Measurements from ENCODE around the gene NAALADL2. TPM values are rescaled to one million over a fixed set of nuclear protein-coding genes. Genes with fewer than 3 reads are reported as not detected.

The NAALADL2 gene
- total RNA-seq, 2 donors from 2014 or later, result 8.5 to 24.3 TPM

DNA sequence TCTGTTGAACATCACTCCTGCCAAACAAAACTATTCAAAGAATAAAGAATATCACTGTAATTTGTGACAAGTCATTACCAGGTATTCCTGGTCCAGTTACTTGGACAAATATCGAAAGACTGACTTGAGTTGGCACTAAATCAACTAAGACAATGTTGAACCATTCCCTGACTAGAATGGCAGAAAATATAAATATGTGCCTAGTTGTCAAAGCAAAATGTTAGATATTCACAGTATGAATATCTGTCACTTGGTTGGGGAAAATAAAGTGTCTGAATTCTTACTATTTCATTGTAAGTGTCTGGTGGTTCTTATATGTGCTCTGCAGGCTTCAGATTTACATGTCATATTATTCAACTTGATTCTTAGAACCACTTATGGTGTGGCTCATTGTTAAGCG, 470.2 kb downstream of the NAALADL2 start:
- Histone ChIP-seq H3K27me3 (no peaks in the 10 kb centered on the region), H3K27ac (no peak overlapping the region), H3K4me1 (no peaks in the 10 kb centered on the region), H3K36me3 (no peaks in the 10 kb centered on the region), H3K9ac (ENCODE audit: low read depth in 2 of 2, low read length in 2 of 2) (no peak overlapping the region), H3K4me3 (no peak overlapping the region), H3K9me3 (no peaks in the 10 kb centered on the region)
- intact Hi-C loops (cut with DNase I), result no loop called here
- TF ChIP-seq, protein P1, sequence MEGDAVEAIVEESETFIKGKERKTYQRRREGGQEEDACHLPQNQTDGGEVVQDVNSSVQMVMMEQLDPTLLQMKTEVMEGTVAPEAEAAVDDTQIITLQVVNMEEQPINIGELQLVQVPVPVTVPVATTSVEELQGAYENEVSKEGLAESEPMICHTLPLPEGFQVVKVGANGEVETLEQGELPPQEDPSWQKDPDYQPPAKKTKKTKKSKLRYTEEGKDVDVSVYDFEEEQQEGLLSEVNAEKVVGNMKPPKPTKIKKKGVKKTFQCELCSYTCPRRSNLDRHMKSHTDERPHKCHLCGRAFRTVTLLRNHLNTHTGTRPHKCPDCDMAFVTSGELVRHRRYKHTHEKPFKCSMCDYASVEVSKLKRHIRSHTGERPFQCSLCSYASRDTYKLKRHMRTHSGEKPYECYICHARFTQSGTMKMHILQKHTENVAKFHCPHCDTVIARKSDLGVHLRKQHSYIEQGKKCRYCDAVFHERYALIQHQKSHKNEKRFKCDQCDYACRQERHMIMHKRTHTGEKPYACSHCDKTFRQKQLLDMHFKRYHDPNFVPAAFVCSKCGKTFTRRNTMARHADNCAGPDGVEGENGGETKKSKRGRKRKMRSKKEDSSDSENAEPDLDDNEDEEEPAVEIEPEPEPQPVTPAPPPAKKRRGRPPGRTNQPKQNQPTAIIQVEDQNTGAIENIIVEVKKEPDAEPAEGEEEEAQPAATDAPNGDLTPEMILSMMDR (IDR thresholded peaks at IDR 0.05), result no peak
- no peak for DNase-seq

DNA sequence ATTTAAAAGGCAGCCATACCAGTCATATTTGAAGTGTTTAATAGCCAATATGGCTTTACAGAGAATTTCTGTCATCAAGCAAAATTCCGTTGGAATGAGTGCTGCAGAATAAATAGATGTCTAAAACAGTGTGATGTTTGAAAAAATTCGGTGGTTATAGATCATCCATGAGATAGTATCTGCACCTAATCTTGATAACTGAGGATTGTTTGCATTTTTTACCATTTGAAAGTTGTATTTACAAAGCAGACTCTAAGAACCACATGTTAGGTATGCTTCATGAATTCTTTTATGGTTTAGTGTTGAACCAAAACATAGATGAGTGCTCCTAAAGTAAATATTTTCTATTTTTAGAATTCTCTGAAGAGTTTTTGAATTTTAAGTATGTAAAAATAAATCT, 476.1 kb downstream of the NAALADL2 start:
- Histone ChIP-seq H3K4me3 (no peak overlapping the region), H3K9ac (ENCODE audit: low read depth in 2 of 2, low read length in 2 of 2) (no peak overlapping the region), H3K27ac (no peak overlapping the region), H3K9me3 (no peaks in the 10 kb centered on the region), H3K36me3 (no peaks in the 10 kb centered on the region), H3K27me3 (no peaks in the 10 kb centered on the region), H3K4me1 (no peaks in the 10 kb centered on the region)
- intact Hi-C loops (cut with DNase I), result no loop called here
- no peak for DNase-seq
- TF ChIP-seq, protein P1 (IDR thresholded peaks at IDR 0.05), result no peak

DNA sequence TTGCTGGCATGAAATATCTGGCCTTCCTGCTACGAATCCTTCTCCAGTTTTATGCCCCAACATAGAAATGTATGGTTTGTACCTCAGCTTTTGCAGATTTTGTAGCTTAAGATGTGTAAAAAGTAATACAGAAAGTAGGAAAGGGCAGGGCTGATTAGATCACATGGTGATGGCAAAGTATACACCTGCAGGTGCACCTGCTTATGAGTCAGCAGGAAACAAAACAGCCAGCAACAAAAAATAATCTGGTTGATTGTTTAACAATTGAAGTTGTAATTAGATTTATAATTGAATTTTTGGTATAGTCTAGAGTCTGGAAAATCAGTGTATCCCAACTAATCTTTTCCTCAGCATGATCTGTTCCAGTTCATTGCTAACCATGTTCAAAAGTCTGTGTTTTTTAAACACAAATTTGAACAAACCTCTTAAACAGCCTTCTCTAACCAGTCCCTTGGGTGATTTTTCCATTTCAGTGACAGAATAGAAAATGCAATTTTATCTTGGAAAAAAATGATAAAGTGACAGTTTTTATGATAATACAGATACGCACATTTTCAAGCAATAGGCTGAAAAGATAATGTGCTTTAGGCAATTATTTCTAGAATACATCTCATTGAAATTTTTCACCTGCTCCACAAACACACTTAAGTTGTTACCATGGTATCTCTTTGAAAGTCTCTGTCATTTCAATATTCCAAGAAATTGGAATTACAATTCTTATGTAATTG, 477.4 kb downstream of the NAALADL2 start:
- no peaks in the 10 kb centered on the region for H3K9me3 ChIP-seq
- H3K4me1 ChIP-seq, result no peaks in the 10 kb centered on the region
- H3K9ac ChIP-seq (ENCODE audit: low read depth in 2 of 2, low read length in 2 of 2), result no peak overlapping the region
- DNase-seq, result peak; percentile 22
- TF ChIP-seq, protein P1 (IDR thresholded peaks at IDR 0.05), result no peak
- H3K27me3 ChIP-seq, result no peaks in the 10 kb centered on the region
- H3K27ac ChIP-seq, result no peak overlapping the region
- intact Hi-C loops (cut with DNase I), result no loop called here
- H3K36me3 ChIP-seq, result no peaks in the 10 kb centered on the region
- no peak overlapping the region for H3K4me3 ChIP-seq

DNA sequence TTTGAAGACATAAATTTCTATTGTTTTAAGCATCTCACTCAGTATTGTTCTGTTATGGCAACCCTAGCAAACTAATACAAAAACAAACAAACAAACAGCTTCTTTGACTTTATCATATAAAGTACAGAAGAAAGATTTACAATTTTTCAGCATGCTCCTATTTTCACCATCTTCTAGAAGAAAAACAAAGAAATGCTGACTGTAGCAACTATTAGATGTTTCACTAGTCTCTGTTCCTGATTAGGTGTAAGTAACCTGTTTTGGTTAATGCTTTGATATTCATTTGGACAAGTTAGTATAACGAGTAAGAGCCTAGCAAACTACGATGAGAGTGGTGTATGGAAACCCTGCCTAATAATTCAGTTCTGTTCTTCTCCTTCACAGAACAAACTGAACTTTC, 478.5 kb downstream of the NAALADL2 start:
- TF ChIP-seq, protein P1 (IDR thresholded peaks at IDR 0.05), result no peak
- Histone ChIP-seq H3K9ac (ENCODE audit: low read depth in 2 of 2, low read length in 2 of 2) (no peak overlapping the region), H3K9me3 (no peaks in the 10 kb centered on the region), H3K27ac (no peak overlapping the region), H3K4me3 (no peak overlapping the region), H3K4me1 (no peaks in the 10 kb centered on the region), H3K36me3 (no peaks in the 10 kb centered on the region), H3K27me3 (no peaks in the 10 kb centered on the region)
- intact Hi-C loops (cut with DNase I), result no loop called here
- no peak for DNase-seq

DNA sequence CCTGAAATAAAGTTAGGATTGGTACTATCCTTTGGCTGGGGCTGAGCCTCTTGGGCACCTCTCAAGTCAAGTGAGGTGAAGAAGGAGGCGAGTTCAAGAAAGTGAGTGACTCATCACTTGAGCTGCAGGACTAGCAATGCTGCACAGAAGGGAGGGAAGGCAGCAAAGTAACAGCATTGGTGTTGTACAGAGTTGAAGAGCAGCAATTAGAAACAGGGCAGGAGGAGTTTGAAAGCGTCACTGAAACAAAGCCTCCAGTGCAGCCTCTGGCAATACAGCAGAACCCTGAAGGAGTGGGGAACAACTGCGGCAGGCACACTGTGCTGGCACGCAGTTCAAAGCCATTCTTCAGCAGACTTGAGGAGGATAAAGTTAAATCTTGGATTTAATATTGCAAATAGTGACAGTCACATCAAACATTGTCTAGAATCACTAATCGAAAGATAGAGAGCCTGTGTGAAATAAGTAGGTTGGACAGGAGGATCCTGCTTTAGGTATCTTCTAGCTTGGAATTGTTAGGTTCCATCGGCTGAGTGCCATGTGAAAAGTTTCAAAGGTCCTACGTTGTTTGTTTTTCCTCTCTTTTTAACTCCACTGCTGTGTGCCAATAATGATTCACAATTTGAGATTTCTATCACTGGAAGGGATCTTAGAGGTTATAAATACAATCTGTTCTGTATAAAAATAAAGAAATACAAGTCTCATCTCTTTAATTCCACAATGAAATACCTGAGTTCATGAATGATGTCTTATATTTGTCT, 479.8 kb downstream of the NAALADL2 start:
- no peak overlapping the region for H3K4me3 ChIP-seq

More for the DNA sequence above, 479.8 kb downstream of the NAALADL2 start:
- H3K9me3 ChIP-seq, result no peaks in the 10 kb centered on the region
- H3K9ac ChIP-seq (ENCODE audit: low read depth in 2 of 2, low read length in 2 of 2), result no peak overlapping the region
- no peaks in the 10 kb centered on the region for H3K36me3 ChIP-seq
- peak; percentile 39 for DNase-seq
- H3K4me1 ChIP-seq, result no peaks in the 10 kb centered on the region
- intact Hi-C loops (cut with DNase I), result no loop called here
- no peak overlapping the region for H3K27ac ChIP-seq
- no peaks in the 10 kb centered on the region for H3K27me3 ChIP-seq
- TF ChIP-seq, protein P1 (IDR thresholded peaks at IDR 0.05), result no peak
